Measurements from ENCODE around the gene ME3. TPM values are rescaled to one million over a fixed set of nuclear protein-coding genes. Genes with fewer than 3 reads are reported as not detected.

ME3 gene
- total RNA-seq, 1 donor from 2014 or later: 33.4 TPM

- no peaks in the 10 kb centered on the region for H3K9me3 ChIP-seq (replicated peaks)
- no peak overlapping the region for H3K4me3 ChIP-seq
- TF ChIP-seq, protein P1, sequence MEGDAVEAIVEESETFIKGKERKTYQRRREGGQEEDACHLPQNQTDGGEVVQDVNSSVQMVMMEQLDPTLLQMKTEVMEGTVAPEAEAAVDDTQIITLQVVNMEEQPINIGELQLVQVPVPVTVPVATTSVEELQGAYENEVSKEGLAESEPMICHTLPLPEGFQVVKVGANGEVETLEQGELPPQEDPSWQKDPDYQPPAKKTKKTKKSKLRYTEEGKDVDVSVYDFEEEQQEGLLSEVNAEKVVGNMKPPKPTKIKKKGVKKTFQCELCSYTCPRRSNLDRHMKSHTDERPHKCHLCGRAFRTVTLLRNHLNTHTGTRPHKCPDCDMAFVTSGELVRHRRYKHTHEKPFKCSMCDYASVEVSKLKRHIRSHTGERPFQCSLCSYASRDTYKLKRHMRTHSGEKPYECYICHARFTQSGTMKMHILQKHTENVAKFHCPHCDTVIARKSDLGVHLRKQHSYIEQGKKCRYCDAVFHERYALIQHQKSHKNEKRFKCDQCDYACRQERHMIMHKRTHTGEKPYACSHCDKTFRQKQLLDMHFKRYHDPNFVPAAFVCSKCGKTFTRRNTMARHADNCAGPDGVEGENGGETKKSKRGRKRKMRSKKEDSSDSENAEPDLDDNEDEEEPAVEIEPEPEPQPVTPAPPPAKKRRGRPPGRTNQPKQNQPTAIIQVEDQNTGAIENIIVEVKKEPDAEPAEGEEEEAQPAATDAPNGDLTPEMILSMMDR (IDR thresholded peaks at IDR 0.05; ENCODE audit: borderline replicate concordance): no peak
- peaks cover 4% of the 10 kb centered on the region for H3K4me1 ChIP-seq
- no peak overlapping the region for H3K27ac ChIP-seq (replicated peaks)
- no peaks in the 10 kb centered on the region for H3K27me3 ChIP-seq (ENCODE audit: low read depth)
- peaks cover 65% of the 10 kb centered on the region for H3K36me3 ChIP-seq
- intact Hi-C loops (cut with micrococcal nuclease): no loop called here
- no peak for DNase-seq
These were observed 229.0 kb downstream of the ME3 start for GRCh38 chr11:86443415-86443814.

GRCh38 chr11:86442827-86443226, 229.6 kb downstream of the ME3 start:
- peaks cover 4% of the 10 kb centered on the region for H3K4me1 ChIP-seq
- H3K27me3 ChIP-seq (ENCODE audit: low read depth): no peaks in the 10 kb centered on the region
- H3K9me3 ChIP-seq (replicated peaks): no peaks in the 10 kb centered on the region
- no peak overlapping the region for H3K4me3 ChIP-seq
- DNase-seq: no peak
- TF ChIP-seq, protein P1 (IDR thresholded peaks at IDR 0.05; ENCODE audit: borderline replicate concordance): no peak
- no peak overlapping the region for H3K27ac ChIP-seq (replicated peaks)
- peaks cover 65% of the 10 kb centered on the region for H3K36me3 ChIP-seq
- intact Hi-C loops (cut with micrococcal nuclease): no loop called here

DNA sequence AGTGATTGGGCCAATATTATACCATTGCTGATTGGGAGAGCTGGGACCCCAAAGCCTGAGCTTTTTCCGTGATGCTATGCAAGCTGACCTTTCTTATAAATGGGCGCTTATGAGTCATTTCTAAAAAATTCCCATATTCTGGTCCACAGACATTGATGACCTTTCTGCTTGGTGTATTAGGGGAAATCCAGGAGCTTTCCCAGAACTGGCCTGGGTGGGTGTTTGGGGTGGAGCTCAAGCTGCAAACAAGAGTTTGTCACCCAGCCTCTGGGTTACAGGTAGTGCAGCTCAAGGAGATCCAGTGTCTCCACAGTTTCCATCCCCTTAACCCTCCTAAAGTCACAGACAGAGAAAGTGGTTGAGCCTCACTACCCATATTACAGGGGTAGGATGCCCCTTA, 230.0 kb downstream of the ME3 start:
- Histone ChIP-seq H3K36me3 (peaks cover 65% of the 10 kb centered on the region), H3K4me1 (peaks cover 4% of the 10 kb centered on the region), H3K9me3 (replicated peaks) (no peaks in the 10 kb centered on the region), H3K4me3 (no peak overlapping the region), H3K27me3 (ENCODE audit: low read depth) (no peaks in the 10 kb centered on the region), H3K27ac (replicated peaks) (no peak overlapping the region)
- DNase-seq: no peak
- TF ChIP-seq, protein P1 (IDR thresholded peaks at IDR 0.05; ENCODE audit: borderline replicate concordance): no peak
- intact Hi-C loops (cut with micrococcal nuclease): no loop called here

- Histone ChIP-seq H3K4me1 (peaks cover 4% of the 10 kb centered on the region), H3K36me3 (peaks cover 50% of the 10 kb centered on the region), H3K27ac (replicated peaks) (peak overlapping the region; percentile 57), H3K9me3 (replicated peaks) (no peaks in the 10 kb centered on the region), H3K4me3 (no peak overlapping the region), H3K27me3 (ENCODE audit: low read depth) (no peaks in the 10 kb centered on the region)
- no peak for DNase-seq
- intact Hi-C loops (cut with micrococcal nuclease): no loop called here
- TF ChIP-seq, protein P1 (IDR thresholded peaks at IDR 0.05; ENCODE audit: borderline replicate concordance): no peak
These were observed 231.6 kb downstream of the ME3 start for GRCh38 chr11:86440843-86441242.

DNA sequence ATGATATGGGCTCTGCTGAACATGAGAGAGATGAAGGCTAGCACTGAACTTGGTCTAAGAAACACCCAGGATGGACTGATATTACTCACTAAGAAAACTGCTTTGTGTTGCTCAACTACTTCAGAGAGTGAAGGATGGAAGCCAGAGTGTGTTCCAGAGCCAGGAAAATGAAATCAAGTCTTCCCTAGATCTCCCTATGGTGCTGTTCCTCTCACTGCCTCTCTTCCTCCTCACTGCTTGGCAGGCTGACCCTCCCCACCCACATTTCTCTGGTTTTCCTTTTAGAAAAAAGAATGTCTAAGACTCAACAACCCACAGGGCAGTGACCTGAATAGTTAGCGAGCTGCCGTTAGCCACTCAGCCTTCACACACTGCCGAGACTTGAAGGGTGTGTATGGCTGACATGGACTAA, 232.1 kb downstream of the ME3 start:
- DNase-seq: peak; percentile 53
- no peaks in the 10 kb centered on the region for H3K9me3 ChIP-seq (replicated peaks)
- peaks cover 4% of the 10 kb centered on the region for H3K4me1 ChIP-seq
- H3K27me3 ChIP-seq (ENCODE audit: low read depth): no peaks in the 10 kb centered on the region
- no peak overlapping the region for H3K4me3 ChIP-seq
- TF ChIP-seq, protein P1 (IDR thresholded peaks at IDR 0.05; ENCODE audit: borderline replicate concordance): no peak
- intact Hi-C loops (cut with micrococcal nuclease): no loop called here
- peaks cover 45% of the 10 kb centered on the region for H3K36me3 ChIP-seq
- H3K27ac ChIP-seq (replicated peaks): peak overlapping the region; percentile 57

GRCh38 chr11:86438685-86439084, 233.7 kb downstream of the ME3 start:
- Histone ChIP-seq H3K9me3 (replicated peaks) (no peaks in the 10 kb centered on the region), H3K4me1 (peaks cover 4% of the 10 kb centered on the region), H3K4me3 (no peak overlapping the region), H3K27me3 (ENCODE audit: low read depth) (no peaks in the 10 kb centered on the region), H3K36me3 (peaks cover 33% of the 10 kb centered on the region), H3K27ac (replicated peaks) (no peak overlapping the region)
- DNase-seq: no peak
- TF ChIP-seq, protein P1 (IDR thresholded peaks at IDR 0.05; ENCODE audit: borderline replicate concordance): no peak
- intact Hi-C loops (cut with micrococcal nuclease): no loop called here
